ENCODE data around the gene ADRA1B. TPM values are rescaled to one million over a fixed set of nuclear protein-coding genes. Genes with fewer than 3 reads are reported as not detected.
"Not testable (repeated sequence)": the region's sequence is repeated elsewhere in the genome, so short reads cannot be mapped to it uniquely, and the experiment has no call there.

ADRA1B gene
- polyA plus RNA-seq, 3 donors = not detected

- no peak for DNase-seq
- H2AFZ ChIP-seq (ENCODE audit: insufficient read depth, low read depth, low read length, poor library complexity, severe bottlenecking) = no peak overlapping the region
- peaks cover 15 to 19% of the 10 kb centered on the region in 2 donors for H3K4me1 ChIP-seq (ENCODE audit: control insufficient read depth in 1 of 2, insufficient read depth in 2 of 2, low read length in 2 of 2)
- Mint-ChIP-seq H3K27me3 (ENCODE audit: low read depth in 3 of 3) (peaks cover 0 to 7% (median 2%) of the 10 kb centered on the region in 3 donors), H3K9me3 (no peaks in the 10 kb centered on the region), H3K4me3 (no peak overlapping the region), H3K36me3 (peaks cover 29 to 47% of the 10 kb centered on the region in 2 donors), H3K27ac (peak overlapping the region in 5 of 7 donors; percentile 21 to 76 (median 36)), H3K4me1 (peaks cover 19% of the 10 kb centered on the region)
- H3K27me3 ChIP-seq (ENCODE audit: control insufficient read depth in 2 of 2, insufficient read depth in 2 of 2, low read length in 2 of 2) = no peaks in the 10 kb centered on the region
- no peak overlapping the region for H3K9ac ChIP-seq (ENCODE audit: insufficient read depth, low read length, poor library complexity, severe bottlenecking)
- H4K20me1 ChIP-seq (ENCODE audit: insufficient read depth, low read length) = peaks cover 13% of the 10 kb centered on the region
- no peak for TF ChIP-seq CTCF (IDR thresholded peaks at IDR 0.05)
- peaks cover 47% of the 10 kb centered on the region for H3K79me2 ChIP-seq (ENCODE audit: insufficient read depth, low read length)
- H3K4me3 ChIP-seq (replicated peaks in 1 of 3; ENCODE audit: low read depth in 2 of 3, low read length in 3 of 3) = no peak overlapping the region
- H3K9me3 ChIP-seq (replicated peaks in 1 of 2; ENCODE audit: control insufficient read depth in 1 of 2, insufficient read depth in 1 of 2, low read length in 2 of 2) = no peaks in the 10 kb centered on the region
- peaks cover 23 to 54% of the 10 kb centered on the region in 2 donors for H3K36me3 ChIP-seq (replicated peaks in 1 of 2; ENCODE audit: control insufficient read depth in 1 of 2, insufficient read depth in 2 of 2, low read length in 2 of 2)
- H3K27ac ChIP-seq (ENCODE audit: low read depth in 1 of 2, low read length in 2 of 2) = peak overlapping the region in 1 of 2 donors; percentile 99
- H3K4me2 ChIP-seq (replicated peaks; ENCODE audit: extremely low read depth, low read length, poor library complexity, severe bottlenecking) = no peak overlapping the region
- intact Hi-C loops (cut with micrococcal nuclease) = loop anchor here in 1 of 2 donors (10.0 kb wide), 1 partner anchor 103 kb away; the partner anchor contains the start of gene PWWP2A
Observed at GRCh38 chr5:160011471-160011870, 95.2 kb downstream of the ADRA1B start.

GRCh38 chr5:160014197-160014596 lies 97.9 kb downstream of the ADRA1B start:
- peaks cover 33 to 81% of the 10 kb centered on the region in 2 donors for H3K36me3 ChIP-seq (replicated peaks in 1 of 2; ENCODE audit: control insufficient read depth in 1 of 2, insufficient read depth in 2 of 2, low read length in 2 of 2)
- intact Hi-C loops (cut with micrococcal nuclease) = loop anchor here in 1 of 2 donors (10.0 kb wide), 1 partner anchor 101 kb away; the partner anchor contains the start of gene PWWP2A

More at GRCh38 chr5:160014197-160014596, 97.9 kb downstream of the ADRA1B start:
- Mint-ChIP-seq H3K36me3 (peaks cover 40 to 60% of the 10 kb centered on the region in 2 donors), H3K4me1 (peaks cover 19% of the 10 kb centered on the region)
- Histone ChIP-seq H3K79me2 (ENCODE audit: insufficient read depth, low read length) (peaks cover 44% of the 10 kb centered on the region), H4K20me1 (ENCODE audit: insufficient read depth, low read length) (peaks cover 20% of the 10 kb centered on the region), H3K4me1 (ENCODE audit: control insufficient read depth in 1 of 2, insufficient read depth in 2 of 2, low read length in 2 of 2) (peaks cover 15 to 17% of the 10 kb centered on the region in 2 donors)
- not testable (repeated sequence) for DNase-seq; H3K27ac Mint-ChIP-seq; H3K9me3 ChIP-seq (replicated peaks in 1 of 2; ENCODE audit: control insufficient read depth in 1 of 2, insufficient read depth in 1 of 2, low read length in 2 of 2); H3K27me3 ChIP-seq (ENCODE audit: control insufficient read depth in 2 of 2, insufficient read depth in 2 of 2, low read length in 2 of 2); H3K4me3 Mint-ChIP-seq; H3K9ac ChIP-seq (ENCODE audit: insufficient read depth, low read length, poor library complexity, severe bottlenecking); H3K27me3 Mint-ChIP-seq (ENCODE audit: low read depth in 3 of 3); H3K9me3 Mint-ChIP-seq; H3K4me3 ChIP-seq (replicated peaks in 1 of 3; ENCODE audit: low read depth in 2 of 3, low read length in 3 of 3); H3K27ac ChIP-seq (ENCODE audit: low read depth in 1 of 2, low read length in 2 of 2); H2AFZ ChIP-seq (ENCODE audit: insufficient read depth, low read depth, low read length, poor library complexity, severe bottlenecking); H3K4me2 ChIP-seq (replicated peaks; ENCODE audit: extremely low read depth, low read length, poor library complexity, severe bottlenecking)
- WGBS (ENCODE audit: insufficient coverage) = 100% methylated on average over 4 of the region's 6 CpGs
